Measurements from ENCODE around the gene DBF4.

The DBF4 gene

GRCh38 chr7:87875151-87876039, 898 bp upstream of the DBF4 start:
- TF ChIP-seq GATA2 (IDR thresholded peaks at IDR 0.05; ENCODE audit: low read depth, low read length) (no peak), GATA3 (IDR thresholded peaks at IDR 0.05; ENCODE audit: low read depth, low read length) (no peak)

GRCh38 chr7:87876869-87877234, 559 bp downstream of the DBF4 start:
- TF ChIP-seq GATA2 (IDR thresholded peaks at IDR 0.05; ENCODE audit: low read depth, low read length) (0 out of 2 replicates have a peak, but pooled peaks have one; percentile 8), GATA3 (IDR thresholded peaks at IDR 0.05; ENCODE audit: low read depth, low read length) (no peak)

DNA sequence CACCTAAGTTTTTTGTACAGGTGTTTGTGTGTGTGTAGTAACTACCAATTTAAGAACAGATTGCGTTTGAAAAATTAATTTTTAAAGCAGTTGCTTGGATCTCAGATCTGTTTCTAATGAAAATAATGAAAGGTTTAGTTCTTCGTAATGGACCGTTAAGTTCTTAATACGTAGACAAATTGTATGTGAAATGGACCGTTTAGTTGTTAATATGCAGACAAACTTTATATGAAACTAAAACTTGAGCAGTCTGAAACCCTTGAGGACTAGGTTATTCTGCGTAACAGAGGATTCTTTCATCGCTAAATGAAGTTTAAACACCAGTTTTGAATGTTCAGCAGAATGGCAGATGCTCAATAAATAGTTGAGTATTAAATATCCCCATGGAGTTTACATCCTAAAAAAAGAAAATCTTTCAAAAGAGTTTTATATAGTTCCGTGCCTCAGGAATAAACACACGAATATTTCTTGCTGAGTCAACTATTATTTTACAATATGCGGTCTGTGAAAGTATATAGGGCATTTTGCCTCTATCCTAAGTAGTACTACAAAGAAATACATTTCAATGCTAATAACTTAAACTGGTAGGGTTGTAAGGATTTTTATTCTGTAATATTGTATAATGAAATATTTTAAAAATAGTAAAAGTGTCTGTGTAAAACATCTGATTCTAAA, 1.2 kb downstream of the DBF4 start:
- TF ChIP-seq GATA2 (IDR thresholded peaks at IDR 0.05; ENCODE audit: low read depth, low read length) (no peak), GATA3 (IDR thresholded peaks at IDR 0.05; ENCODE audit: low read depth, low read length) (no peak)

DNA sequence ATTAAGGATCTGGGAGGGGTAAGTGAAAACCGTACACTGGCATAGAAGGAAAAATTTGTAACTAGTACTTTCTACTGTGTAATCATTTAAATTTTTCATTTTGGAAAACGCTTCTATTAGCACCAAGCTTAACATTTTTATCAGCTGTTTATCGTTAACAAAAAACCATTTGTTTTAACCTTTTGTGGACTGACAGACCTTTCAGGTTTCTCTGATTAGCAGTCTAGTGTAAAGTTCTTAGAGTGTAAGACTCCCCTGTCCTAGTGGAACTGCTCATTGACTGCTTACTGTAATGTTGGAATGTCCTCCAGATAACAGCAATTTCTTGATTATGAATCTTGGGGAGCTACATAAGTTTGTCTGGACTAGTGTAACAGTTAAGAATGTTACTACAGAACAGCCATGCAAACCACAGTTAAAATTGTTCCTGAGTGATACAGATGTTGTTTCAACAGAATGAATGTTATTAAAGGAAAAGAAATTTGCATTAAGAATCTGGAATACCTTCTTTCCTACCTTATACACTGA, 2.0 kb downstream of the DBF4 start:
- TF ChIP-seq GATA2 (IDR thresholded peaks at IDR 0.05; ENCODE audit: low read depth, low read length) (no peak), GATA3 (IDR thresholded peaks at IDR 0.05; ENCODE audit: low read depth, low read length) (no peak)

GRCh38 chr7:87882151-87882937, 6.1 kb downstream of the DBF4 start:
- TF ChIP-seq GATA3 (IDR thresholded peaks at IDR 0.05; ENCODE audit: low read depth, low read length) (no peak), GATA2 (IDR thresholded peaks at IDR 0.05; ENCODE audit: low read depth, low read length) (no peak)

DNA sequence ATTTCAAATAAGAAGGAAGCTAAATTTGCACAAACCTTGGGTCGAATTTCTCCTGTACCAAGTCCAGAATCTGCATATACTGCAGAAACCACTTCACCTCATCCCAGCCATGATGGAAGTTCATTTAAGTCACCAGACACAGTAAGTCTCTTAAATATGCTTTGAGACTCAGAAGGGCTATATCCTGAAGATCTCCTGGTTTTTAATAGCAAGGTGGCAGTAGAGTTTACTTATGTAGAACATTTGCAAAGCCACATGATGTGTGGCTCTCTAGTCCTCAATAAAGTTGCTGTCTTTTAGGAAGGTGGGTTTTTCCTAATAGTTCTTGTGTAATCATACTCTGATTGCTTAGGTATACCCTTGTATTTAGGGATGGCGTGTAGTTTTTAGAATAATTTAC, 8.7 kb downstream of the DBF4 start:
- TF ChIP-seq GATA3 (IDR thresholded peaks at IDR 0.05; ENCODE audit: low read depth, low read length) (no peak), GATA2 (IDR thresholded peaks at IDR 0.05; ENCODE audit: low read depth, low read length) (no peak)

DNA sequence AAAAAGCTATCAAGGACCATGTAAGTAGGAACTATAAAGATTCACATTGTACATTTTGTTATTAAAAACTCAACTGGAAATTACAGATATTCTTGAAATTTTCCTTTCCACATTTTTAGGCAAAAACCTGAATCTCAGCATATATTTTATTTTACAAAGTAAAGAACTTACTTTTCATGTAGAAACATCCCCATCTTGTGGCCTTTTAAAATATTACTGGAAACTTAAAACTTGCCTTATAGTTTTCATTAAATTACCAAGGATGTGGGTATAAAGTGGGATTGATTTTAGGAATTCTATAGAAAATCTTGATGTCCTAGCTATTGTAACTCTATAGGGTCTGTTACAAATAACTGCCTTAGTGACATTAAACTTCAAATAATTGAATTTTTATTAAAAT, 10.6 kb downstream of the DBF4 start:
- TF ChIP-seq GATA2 (IDR thresholded peaks at IDR 0.05; ENCODE audit: low read depth, low read length) (no peak), GATA3 (IDR thresholded peaks at IDR 0.05; ENCODE audit: low read depth, low read length) (no peak)

DNA sequence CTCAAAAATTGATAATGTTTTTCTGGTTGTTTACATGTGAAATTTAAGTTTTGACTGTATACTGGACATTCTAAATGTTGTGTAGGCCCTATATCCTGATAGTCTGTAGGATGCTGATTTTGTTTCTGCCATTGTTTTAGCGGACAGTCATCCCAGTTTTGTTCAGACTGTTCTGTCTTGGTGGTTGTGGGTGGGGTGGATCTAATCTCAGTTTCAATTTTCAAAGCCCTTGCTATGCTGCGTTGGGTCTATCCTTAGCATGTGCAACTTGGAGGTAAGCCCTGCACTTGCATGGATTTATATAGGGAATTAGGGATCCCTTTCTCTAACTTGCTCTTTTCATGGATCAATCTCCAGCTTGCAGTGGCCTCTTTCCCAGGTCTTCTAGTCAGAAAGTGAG, 19.1 kb downstream of the DBF4 start:
- no peak for TF ChIP-seq GATA3 (IDR thresholded peaks at IDR 0.05; ENCODE audit: low read depth, low read length)
- no peak for TF ChIP-seq GATA2 (IDR thresholded peaks at IDR 0.05; ENCODE audit: low read depth, low read length)

GRCh38 chr7:87899255-87899654, 23.0 kb downstream of the DBF4 start:
- TF ChIP-seq GATA2 (IDR thresholded peaks at IDR 0.05; ENCODE audit: low read depth, low read length) (no peak), GATA3 (IDR thresholded peaks at IDR 0.05; ENCODE audit: low read depth, low read length) (no peak)

DNA sequence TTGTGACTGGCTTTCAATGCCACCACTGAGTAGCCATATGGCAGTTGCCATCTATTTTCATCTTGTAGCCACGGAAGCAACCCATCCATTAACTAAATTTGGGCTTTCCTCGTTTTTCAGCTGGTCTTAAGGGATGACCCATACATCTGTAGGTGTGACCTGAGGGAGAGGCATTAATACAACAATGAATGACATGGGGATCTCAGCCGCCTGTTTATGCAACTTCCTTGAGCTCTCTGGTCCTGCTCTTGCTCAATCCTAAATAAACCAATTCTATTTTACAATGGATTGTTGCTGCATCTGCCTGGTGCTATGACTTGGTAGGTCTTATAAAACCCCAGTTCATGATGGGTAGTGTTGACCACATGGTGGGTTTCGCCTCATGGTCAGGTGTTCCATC, 35.8 kb downstream of the DBF4 start:
- no peak for TF ChIP-seq GATA3 (IDR thresholded peaks at IDR 0.05; ENCODE audit: low read depth, low read length)
- no peak for TF ChIP-seq GATA2 (IDR thresholded peaks at IDR 0.05; ENCODE audit: low read depth, low read length)

DNA sequence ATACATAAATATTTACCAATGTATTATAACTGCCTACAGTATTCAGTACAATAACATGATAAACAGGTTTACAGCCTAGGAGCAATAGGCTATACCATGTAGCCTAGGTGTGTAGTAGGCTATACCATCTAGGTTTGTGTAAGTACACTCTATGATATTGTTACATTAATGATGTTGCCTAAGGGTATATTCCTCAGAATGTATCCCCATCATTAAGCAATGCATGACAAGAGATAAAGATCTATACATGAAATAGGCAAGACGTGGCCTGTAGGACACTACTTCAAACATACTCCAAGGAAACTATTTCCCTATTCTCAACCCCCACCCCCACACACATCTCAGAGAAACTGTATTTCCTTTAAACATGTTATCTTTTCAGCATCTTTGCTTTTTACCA, 42.4 kb downstream of the DBF4 start:
- 0 out of 2 replicates have a peak, but pooled peaks have one; percentile 13 for TF ChIP-seq GATA2 (IDR thresholded peaks at IDR 0.05; ENCODE audit: low read depth, low read length)
- TF ChIP-seq GATA3 (IDR thresholded peaks at IDR 0.05; ENCODE audit: low read depth, low read length) = peak; percentile 61

DNA sequence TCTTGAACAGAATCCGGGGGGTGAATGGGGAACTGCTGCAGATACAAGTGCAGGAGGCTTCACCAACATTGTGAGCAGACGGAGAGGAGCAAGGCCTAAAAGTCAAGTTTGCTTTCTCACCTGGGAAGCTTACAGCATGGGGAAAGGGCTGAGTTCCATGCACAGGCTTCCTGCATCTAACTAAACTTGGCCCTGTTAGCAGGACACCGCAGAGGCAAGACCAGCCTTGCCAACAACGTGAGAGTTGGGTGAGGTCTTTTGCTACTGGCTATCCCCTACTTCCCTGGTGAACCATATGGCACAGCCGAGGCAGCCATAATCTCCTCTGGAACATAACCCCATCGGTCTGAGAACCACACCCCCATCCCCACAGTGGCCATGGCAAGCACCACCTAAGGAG, 43.6 kb downstream of the DBF4 start:
- TF ChIP-seq GATA2 (IDR thresholded peaks at IDR 0.05; ENCODE audit: low read depth, low read length) (no peak), GATA3 (IDR thresholded peaks at IDR 0.05; ENCODE audit: low read depth, low read length) (no peak)

DNA sequence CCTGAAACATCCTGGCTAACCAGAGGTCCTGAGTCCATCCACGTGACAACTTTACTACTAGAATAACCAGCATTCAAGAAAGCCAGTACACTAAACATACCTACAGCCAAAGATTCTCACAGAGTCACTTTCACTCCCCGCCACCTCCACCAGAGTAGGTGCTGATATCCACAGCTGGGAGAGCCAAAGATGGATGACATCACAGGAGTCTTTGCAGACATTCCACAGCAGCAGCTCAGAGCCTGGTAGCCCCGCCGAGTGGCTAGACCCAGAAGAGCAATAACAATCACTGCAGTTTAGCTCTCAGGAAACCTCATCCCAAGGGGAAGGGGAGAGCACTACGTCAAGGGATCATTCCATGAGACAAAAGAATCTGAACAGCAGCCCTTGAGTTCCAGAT, 44.3 kb downstream of the DBF4 start:
- no peak for TF ChIP-seq GATA3 (IDR thresholded peaks at IDR 0.05; ENCODE audit: low read depth, low read length)
- no peak for TF ChIP-seq GATA2 (IDR thresholded peaks at IDR 0.05; ENCODE audit: low read depth, low read length)

Data from SH-SY5Y (cell line).